Osteoblast (primary cell): ENCODE measurements around the gene OR51I1. TPM values are rescaled to one million over a fixed set of nuclear protein-coding genes. Genes with fewer than 3 reads are reported as not detected.

Source experiments
- DNase-seq: peaks from one replicate; pipeline ENCODE4 v3.0.0; 2011; ENCODE audit warnings: low spot score, mixed read lengths; ENCODE audit not compliant: insufficient read length; ENCODE audit errors: missing footprints
- H2AFZ ChIP-seq: 2 replicates; pipeline ENCODE4 v1.6.0; 2011; ENCODE audit warnings: mild to moderate bottlenecking, low read length
- H3K27ac ChIP-seq: 2 replicates; pipeline ENCODE4 v1.5.1; 2011; ENCODE audit warnings: mild to moderate bottlenecking, low read depth, low read length, moderate library complexity
- H3K27me3 ChIP-seq: 2 replicates; pipeline ENCODE4 v1.6.0; 2012; ENCODE audit warnings: mild to moderate bottlenecking, control low read depth, inconsistent platforms, low read length, moderate library complexity; ENCODE audit not compliant: insufficient read depth
- H3K36me3 ChIP-seq: 2 replicates; pipeline ENCODE4 v1.5.1; 2011; ENCODE audit warnings: mild to moderate bottlenecking, low read length, control low read depth, moderate library complexity; ENCODE audit not compliant: insufficient read depth
- H3K4me1 ChIP-seq: 2 replicates; pipeline ENCODE4 v1.5.1; 2011; ENCODE audit warnings: mild to moderate bottlenecking, low read length, control low read depth, moderate library complexity; ENCODE audit not compliant: insufficient read depth
- H3K4me2 ChIP-seq: 2 replicates; pipeline ENCODE4 v1.6.0; 2011; ENCODE audit warnings: mild to moderate bottlenecking, low read length; ENCODE audit not compliant: insufficient read depth
- H3K4me3 ChIP-seq: fragments of 200-600 bp; sonication (generic); 3 replicates; pipeline ENCODE4 v1.5.1; 2012; ENCODE audit warnings: mild to moderate bottlenecking, low read length, inconsistent platforms; ENCODE audit not compliant: insufficient read depth
- H3K79me2 ChIP-seq: 2 replicates; pipeline ENCODE4 v1.6.0; 2012; ENCODE audit warnings: mild to moderate bottlenecking, low read length, control low read depth, inconsistent platforms; ENCODE audit not compliant: insufficient read depth
- H3K9me3 ChIP-seq: 2 replicates; pipeline ENCODE4 v1.5.1; 2011; ENCODE audit warnings: low read depth, low read length, control low read depth
- H4K20me1 ChIP-seq: 2 replicates; pipeline ENCODE4 v1.6.0; 2012; ENCODE audit warnings: mild to moderate bottlenecking, low read length, control low read depth; ENCODE audit not compliant: insufficient read depth
- total RNA-seq: library from RNA; depleted of rRNA; stranded (reverse); fragments of >200 nt; gene quantifications from 2 replicates; pipeline ENCODE4 v1.2.3, GENCODE V29; 2012
- TF ChIP-seq, protein P1 (sequence below): IDR thresholded peaks from 2 replicates; pipeline ENCODE4 v1.5.1; 2011; ENCODE audit warnings: mild to moderate bottlenecking, low read depth, low read length, moderate library complexity; ENCODE audit errors: extremely low read depth

The OR51I1 gene
- total RNA-seq, 1 donor = under 0.01 TPM

DNA sequence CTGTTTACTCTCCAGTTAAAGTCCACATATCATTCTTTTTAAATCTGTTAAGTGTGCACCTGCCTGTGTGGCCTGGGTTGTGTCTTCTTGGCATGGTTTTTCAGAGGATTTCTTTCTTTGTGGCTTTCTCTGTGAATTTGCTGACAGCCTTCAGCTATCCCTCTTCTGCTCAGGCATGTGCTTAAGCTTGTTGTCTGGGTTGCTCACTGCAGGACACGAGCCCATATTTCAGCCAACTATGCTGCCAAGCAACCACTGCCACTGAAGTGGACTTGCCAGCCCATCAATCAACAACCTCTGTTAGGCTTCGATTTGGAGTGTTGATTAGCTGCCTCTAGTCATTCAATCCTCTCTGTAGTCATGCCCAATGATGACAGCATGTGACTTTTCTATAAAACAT, 26.2 kb upstream of the OR51I1 start:
- Histone ChIP-seq H3K27me3 (no peaks in the 10 kb centered on the region), H3K4me2 (no peak overlapping the region), H3K4me3 (no peak overlapping the region), H4K20me1 (no peaks in the 10 kb centered on the region), H3K9me3 (no peaks in the 10 kb centered on the region), H3K36me3 (no peaks in the 10 kb centered on the region), H3K4me1 (no peaks in the 10 kb centered on the region), H3K27ac (no peak overlapping the region), H3K79me2 (no peaks in the 10 kb centered on the region), H2AFZ (no peak overlapping the region)
- no peak for DNase-seq
- TF ChIP-seq, protein P1, sequence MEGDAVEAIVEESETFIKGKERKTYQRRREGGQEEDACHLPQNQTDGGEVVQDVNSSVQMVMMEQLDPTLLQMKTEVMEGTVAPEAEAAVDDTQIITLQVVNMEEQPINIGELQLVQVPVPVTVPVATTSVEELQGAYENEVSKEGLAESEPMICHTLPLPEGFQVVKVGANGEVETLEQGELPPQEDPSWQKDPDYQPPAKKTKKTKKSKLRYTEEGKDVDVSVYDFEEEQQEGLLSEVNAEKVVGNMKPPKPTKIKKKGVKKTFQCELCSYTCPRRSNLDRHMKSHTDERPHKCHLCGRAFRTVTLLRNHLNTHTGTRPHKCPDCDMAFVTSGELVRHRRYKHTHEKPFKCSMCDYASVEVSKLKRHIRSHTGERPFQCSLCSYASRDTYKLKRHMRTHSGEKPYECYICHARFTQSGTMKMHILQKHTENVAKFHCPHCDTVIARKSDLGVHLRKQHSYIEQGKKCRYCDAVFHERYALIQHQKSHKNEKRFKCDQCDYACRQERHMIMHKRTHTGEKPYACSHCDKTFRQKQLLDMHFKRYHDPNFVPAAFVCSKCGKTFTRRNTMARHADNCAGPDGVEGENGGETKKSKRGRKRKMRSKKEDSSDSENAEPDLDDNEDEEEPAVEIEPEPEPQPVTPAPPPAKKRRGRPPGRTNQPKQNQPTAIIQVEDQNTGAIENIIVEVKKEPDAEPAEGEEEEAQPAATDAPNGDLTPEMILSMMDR = no peak

DNA sequence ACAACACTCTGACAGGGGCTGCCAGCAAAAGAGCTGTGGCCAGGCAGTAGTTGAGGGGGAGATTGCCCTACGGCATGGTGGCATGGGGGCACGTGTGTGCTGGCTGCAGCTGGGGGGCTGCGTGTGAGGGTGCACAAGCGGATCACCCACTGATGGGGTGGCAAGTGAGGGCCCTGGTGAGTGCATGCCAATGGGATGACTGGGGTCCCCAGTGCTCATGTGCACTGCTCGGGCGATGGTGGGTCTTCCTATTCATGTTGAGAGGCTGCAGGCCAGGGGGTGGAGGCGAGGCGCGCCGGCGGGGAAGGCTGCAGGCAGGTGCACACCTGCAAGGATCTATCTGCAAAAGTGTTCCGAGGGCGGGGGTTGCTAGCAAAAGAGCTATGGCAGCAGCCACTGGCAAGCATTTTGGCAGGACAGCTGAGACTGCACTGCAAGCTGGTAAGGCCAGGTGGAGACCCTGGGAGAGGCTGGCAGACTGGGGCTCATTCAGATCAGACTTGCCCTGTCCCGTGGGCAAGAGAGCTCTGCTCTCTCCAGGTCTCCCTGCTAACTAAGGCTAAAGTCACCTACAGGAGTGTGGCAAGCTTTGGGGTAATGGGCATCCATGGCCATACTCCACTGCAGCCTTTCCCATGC, 19.8 kb upstream of the OR51I1 start:
- no peak overlapping the region for H3K4me3 ChIP-seq
- no peaks in the 10 kb centered on the region for H3K4me1 ChIP-seq
- no peaks in the 10 kb centered on the region for H3K27me3 ChIP-seq
- DNase-seq = no peak
- TF ChIP-seq, protein P1 = no peak
- H2AFZ ChIP-seq = no peak overlapping the region
- no peaks in the 10 kb centered on the region for H3K9me3 ChIP-seq
- H4K20me1 ChIP-seq = no peaks in the 10 kb centered on the region
- H3K4me2 ChIP-seq = no peak overlapping the region
- H3K36me3 ChIP-seq = no peaks in the 10 kb centered on the region
- no peaks in the 10 kb centered on the region for H3K79me2 ChIP-seq
- no peak overlapping the region for H3K27ac ChIP-seq

DNA sequence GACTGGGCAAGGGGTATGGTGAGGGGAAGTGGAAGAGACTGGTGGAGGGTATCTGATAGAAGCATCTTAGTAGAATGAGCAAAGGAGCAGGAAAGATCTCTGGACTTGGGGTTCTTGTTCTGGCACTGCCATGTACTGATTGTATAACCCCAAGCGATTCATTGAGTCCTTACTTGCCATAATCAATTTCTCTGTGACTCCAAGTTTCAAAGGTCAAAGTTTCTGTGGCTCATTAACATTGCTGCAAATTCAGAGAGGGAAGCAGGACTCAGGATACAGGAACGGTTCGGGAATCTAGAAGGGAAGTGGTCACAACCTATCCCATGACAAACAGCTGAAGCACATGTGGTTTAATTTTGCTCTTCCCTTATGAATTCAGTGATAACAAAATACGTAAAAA, 8.1 kb upstream of the OR51I1 start:
- Histone ChIP-seq H3K36me3 (no peaks in the 10 kb centered on the region), H3K27me3 (no peaks in the 10 kb centered on the region), H4K20me1 (no peaks in the 10 kb centered on the region), H3K4me2 (no peak overlapping the region), H3K27ac (no peak overlapping the region), H2AFZ (no peak overlapping the region), H3K79me2 (no peaks in the 10 kb centered on the region), H3K9me3 (no peaks in the 10 kb centered on the region), H3K4me1 (no peaks in the 10 kb centered on the region), H3K4me3 (no peak overlapping the region)
- DNase-seq = no peak
- TF ChIP-seq, protein P1 = no peak

DNA sequence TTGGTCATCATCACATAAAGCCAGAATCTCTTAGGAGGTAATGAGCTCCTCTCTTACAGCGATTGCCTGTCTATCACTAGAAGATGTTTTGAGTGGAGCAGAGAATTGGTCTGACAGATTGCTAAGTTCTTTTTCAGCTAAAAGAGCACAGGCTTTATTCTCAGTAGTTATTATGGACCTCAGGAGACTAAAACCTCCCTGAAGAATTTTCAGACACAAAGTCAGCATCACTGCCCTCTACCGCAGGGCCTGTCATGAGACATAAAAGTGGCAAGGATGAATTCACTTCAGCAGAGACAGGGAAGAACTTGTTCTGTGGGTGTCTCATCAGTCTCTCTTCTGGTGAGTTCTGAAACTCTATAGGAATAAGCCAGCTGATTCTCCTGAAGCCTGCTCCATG, 7.7 kb upstream of the OR51I1 start, which contains the start of gene OR51I2:
TSS of gene OR51I2 (plus strand) at position 301 of the 400 bp plus-strand sequence. CDS start 4,166 bp downstream, outside the sequence.
- Histone ChIP-seq H3K27me3 (no peaks in the 10 kb centered on the region), H3K79me2 (no peaks in the 10 kb centered on the region), H3K4me3 (no peak within 1 kb of the TSS), H2AFZ (no peak within 1 kb of the TSS), H3K9me3 (no peaks in the 10 kb centered on the region), H3K27ac (no peak within 1 kb of the TSS), H3K4me1 (no peaks in the 10 kb centered on the region), H4K20me1 (no peaks in the 10 kb centered on the region), H3K36me3 (no peaks in the 10 kb centered on the region), H3K4me2 (no peak within 1 kb of the TSS)
- TF ChIP-seq, protein P1 = no peak
- DNase-seq = no peak
